HepG2 (cell line): ENCODE data around the gene BCL6B. TPM values are rescaled to one million over a fixed set of nuclear protein-coding genes. Genes with fewer than 3 reads are reported as not detected.

Source experiments
- FOSL1 ChIP-seq: sonication (generic); formaldehyde crosslinking; IDR thresholded peaks from 2 replicates; pipeline ENCODE4 v1.9.0; 2021; ENCODE audit warnings: missing genetic modification reagents, borderline replicate concordance
- HCFC1 ChIP-seq: fragments of 150-350 bp; IDR thresholded peaks from 2 replicates; pipeline ENCODE4 v1.6.1; 2014; ENCODE audit warnings: low read depth, low read length
- JUND ChIP-seq: sonication (generic); formaldehyde crosslinking; IDR thresholded peaks from 2 replicates; pipeline ENCODE4 v1.8.0; 2022; ENCODE audit warnings: mild to moderate bottlenecking, missing genetic modification reagents
- MAFK ChIP-seq, 2 experiments: IDR thresholded peaks in 1 of 2; conservative IDR thresholded peaks in 1 of 2; 2 replicates each; pipeline ENCODE4 v1.6.1; 2011; ENCODE audit warnings: improper control_type of control experiment in 2 of 2, low read length in 2 of 2
- MED8 ChIP-seq: sonication (generic); formaldehyde crosslinking; IDR thresholded peaks from 2 replicates; pipeline ENCODE4 v1.8.1; 2023; ENCODE audit warnings: mild to moderate bottlenecking, missing genetic modification reagents; ENCODE audit not compliant: insufficient replicate concordance
- NFATC3 ChIP-seq: sonication (generic); formaldehyde crosslinking; IDR thresholded peaks from 2 replicates; pipeline ENCODE4 v1.5.1; 2020; ENCODE audit warnings: mild to moderate bottlenecking, missing genetic modification reagents
- ZBTB44 ChIP-seq: sonication (generic); formaldehyde crosslinking; IDR thresholded peaks from 2 replicates; pipeline ENCODE4 v1.4.0; 2020; ENCODE audit warnings: missing genetic modification reagents
- ZBTB46 ChIP-seq: sonication (generic); formaldehyde crosslinking; IDR thresholded peaks from 2 replicates; pipeline ENCODE4 v1.4.0; 2020; ENCODE audit warnings: mild to moderate bottlenecking, missing genetic modification reagents, borderline replicate concordance
- ZNF331 ChIP-seq: sonication (generic); formaldehyde crosslinking; IDR thresholded peaks from 2 replicates; pipeline ENCODE4 v1.4.0; 2020; ENCODE audit warnings: missing genetic modification reagents
- ZNF382 ChIP-seq: sonication (generic); formaldehyde crosslinking; IDR thresholded peaks from 2 replicates; pipeline ENCODE4 v1.5.0; 2020; ENCODE audit warnings: missing genetic modification reagents, mild to moderate bottlenecking, borderline replicate concordance
- ZNF761 ChIP-seq: sonication (generic); formaldehyde crosslinking; conservative IDR thresholded peaks from 2 replicates; pipeline ENCODE4 v1.4.0; 2020; ENCODE audit warnings: mild to moderate bottlenecking, missing genetic modification reagents
- polyA plus RNA-seq, 8 experiments: library from polyadenylated mRNA; depleted of rRNA in 3 of 8; stranded (reverse) in 7 of 8; unstranded in 1 of 8; fragments of >200 nt; fragmentation: Illumina TruSeq in 4 of 8; extraction: Trizol in 4 of 8; gene quantifications; 2 replicates each; pipeline versions ENCODE4 v1.2.1 to v1.2.3, GENCODE V29; 2011 to 2016; ENCODE audit warnings: low read depth in 4 of 8, missing spikeins in 1 of 8, mixed read lengths in 1 of 8; ENCODE audit not compliant: insufficient read depth in 1 of 8
- total RNA-seq, 5 experiments: library from RNA; depleted of rRNA; stranded (reverse); fragments of >200 nt; fragmentation: Illumina TruSeq; extraction: Trizol; gene quantifications; 2 replicates each; pipeline ENCODE4 v1.2.3, GENCODE V29; 2016; ENCODE audit warnings: low read depth in 1 of 5
- TF ChIP-seq, protein P1 (sequence below): sonication (generic); formaldehyde crosslinking; IDR thresholded peaks from 2 replicates; pipeline ENCODE4 v1.4.0; 2020; ENCODE audit warnings: mild to moderate bottlenecking, missing genetic modification reagents
- TF ChIP-seq, protein P2 (sequence below): sonication (generic); formaldehyde crosslinking; conservative IDR thresholded peaks from 2 replicates; pipeline ENCODE4 v1.4.0; 2020; ENCODE audit warnings: missing genetic modification reagents
- TF ChIP-seq, protein P3 (sequence below): conservative IDR thresholded peaks from 2 replicates; pipeline ENCODE4 v1.6.1; 2018; ENCODE audit warnings: missing genetic modification reagents
- TF ChIP-seq, protein P4 (sequence below): sonication (generic); formaldehyde crosslinking; IDR thresholded peaks from 2 replicates; pipeline ENCODE4 v1.4.0; 2020; ENCODE audit warnings: missing genetic modification reagents

BCL6B gene
- total and polyA plus RNA-seq, 2 of the 13 experiments (the other 11 are each of a cell fraction or from before 2014, with no cell fraction given), result not detected

- TF ChIP-seq, protein P1, sequence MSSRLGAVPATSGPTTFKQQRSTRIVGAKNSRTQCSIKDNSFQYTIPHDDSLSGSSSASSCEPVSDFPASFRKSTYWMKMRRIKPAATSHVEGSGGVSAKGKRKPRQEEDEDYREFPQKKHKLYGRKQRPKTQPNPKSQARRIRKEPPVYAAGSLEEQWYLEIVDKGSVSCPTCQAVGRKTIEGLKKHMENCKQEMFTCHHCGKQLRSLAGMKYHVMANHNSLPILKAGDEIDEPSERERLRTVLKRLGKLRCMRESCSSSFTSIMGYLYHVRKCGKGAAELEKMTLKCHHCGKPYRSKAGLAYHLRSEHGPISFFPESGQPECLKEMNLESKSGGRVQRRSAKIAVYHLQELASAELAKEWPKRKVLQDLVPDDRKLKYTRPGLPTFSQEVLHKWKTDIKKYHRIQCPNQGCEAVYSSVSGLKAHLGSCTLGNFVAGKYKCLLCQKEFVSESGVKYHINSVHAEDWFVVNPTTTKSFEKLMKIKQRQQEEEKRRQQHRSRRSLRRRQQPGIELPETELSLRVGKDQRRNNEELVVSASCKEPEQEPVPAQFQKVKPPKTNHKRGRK (CRISPR knock-in tag), result no peak
- TF ChIP-seq ZBTB44 (no peak), ZBTB46 (CRISPR knock-in tag) (no peak), MAFK (conservative IDR thresholded peaks at IDR 0.05 in 1 of 2, IDR thresholded peaks at IDR 0.05 in 1 of 2; ENCODE audit: low read length in 2 of 2) (no peak), MED8 (peak; percentile 41), ZNF331 (CRISPR knock-in tag) (peak; percentile 79; the same call in 1 of the 2 replicates), ZNF382 (CRISPR knock-in tag) (no peak), JUND (CRISPR knock-in tag) (peak; percentile 91), ZNF761 (CRISPR knock-in tag) (no peak; the same call in 1 of the 2 replicates), FOSL1 (CRISPR knock-in tag) (no peak), HCFC1 (peak; percentile 36; the same call in 1 of the 2 replicates), NFATC3 (CRISPR knock-in tag) (no peak)
- TF ChIP-seq, protein P2, sequence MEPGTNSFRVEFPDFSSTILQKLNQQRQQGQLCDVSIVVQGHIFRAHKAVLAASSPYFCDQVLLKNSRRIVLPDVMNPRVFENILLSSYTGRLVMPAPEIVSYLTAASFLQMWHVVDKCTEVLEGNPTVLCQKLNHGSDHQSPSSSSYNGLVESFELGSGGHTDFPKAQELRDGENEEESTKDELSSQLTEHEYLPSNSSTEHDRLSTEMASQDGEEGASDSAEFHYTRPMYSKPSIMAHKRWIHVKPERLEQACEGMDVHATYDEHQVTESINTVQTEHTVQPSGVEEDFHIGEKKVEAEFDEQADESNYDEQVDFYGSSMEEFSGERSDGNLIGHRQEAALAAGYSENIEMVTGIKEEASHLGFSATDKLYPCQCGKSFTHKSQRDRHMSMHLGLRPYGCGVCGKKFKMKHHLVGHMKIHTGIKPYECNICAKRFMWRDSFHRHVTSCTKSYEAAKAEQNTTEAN (CRISPR knock-in tag), result no peak
- TF ChIP-seq, protein P3, sequence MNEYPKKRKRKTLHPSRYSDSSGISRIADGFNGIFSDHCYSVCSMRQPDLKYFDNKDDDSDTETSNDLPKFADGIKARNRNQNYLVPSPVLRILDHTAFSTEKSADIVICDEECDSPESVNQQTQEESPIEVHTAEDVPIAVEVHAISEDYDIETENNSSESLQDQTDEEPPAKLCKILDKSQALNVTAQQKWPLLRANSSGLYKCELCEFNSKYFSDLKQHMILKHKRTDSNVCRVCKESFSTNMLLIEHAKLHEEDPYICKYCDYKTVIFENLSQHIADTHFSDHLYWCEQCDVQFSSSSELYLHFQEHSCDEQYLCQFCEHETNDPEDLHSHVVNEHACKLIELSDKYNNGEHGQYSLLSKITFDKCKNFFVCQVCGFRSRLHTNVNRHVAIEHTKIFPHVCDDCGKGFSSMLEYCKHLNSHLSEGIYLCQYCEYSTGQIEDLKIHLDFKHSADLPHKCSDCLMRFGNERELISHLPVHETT (CRISPR knock-in tag), result peak; percentile 97
- TF ChIP-seq, protein P4, sequence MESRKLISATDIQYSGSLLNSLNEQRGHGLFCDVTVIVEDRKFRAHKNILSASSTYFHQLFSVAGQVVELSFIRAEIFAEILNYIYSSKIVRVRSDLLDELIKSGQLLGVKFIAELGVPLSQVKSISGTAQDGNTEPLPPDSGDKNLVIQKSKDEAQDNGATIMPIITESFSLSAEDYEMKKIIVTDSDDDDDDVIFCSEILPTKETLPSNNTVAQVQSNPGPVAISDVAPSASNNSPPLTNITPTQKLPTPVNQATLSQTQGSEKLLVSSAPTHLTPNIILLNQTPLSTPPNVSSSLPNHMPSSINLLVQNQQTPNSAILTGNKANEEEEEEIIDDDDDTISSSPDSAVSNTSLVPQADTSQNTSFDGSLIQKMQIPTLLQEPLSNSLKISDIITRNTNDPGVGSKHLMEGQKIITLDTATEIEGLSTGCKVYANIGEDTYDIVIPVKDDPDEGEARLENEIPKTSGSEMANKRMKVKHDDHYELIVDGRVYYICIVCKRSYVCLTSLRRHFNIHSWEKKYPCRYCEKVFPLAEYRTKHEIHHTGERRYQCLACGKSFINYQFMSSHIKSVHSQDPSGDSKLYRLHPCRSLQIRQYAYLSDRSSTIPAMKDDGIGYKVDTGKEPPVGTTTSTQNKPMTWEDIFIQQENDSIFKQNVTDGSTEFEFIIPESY (CRISPR knock-in tag), result no peak; the same call in 1 of the 2 replicates
Measured at GRCh38 chr17:7014261-7014994, 8.4 kb upstream of the BCL6B start (continued).
